ENCODE measurements around the gene ARAP3.
A peak's percentile ranks its signal among the peaks of the same experiment; 100 is the strongest.

Gene ARAP3

DNA sequence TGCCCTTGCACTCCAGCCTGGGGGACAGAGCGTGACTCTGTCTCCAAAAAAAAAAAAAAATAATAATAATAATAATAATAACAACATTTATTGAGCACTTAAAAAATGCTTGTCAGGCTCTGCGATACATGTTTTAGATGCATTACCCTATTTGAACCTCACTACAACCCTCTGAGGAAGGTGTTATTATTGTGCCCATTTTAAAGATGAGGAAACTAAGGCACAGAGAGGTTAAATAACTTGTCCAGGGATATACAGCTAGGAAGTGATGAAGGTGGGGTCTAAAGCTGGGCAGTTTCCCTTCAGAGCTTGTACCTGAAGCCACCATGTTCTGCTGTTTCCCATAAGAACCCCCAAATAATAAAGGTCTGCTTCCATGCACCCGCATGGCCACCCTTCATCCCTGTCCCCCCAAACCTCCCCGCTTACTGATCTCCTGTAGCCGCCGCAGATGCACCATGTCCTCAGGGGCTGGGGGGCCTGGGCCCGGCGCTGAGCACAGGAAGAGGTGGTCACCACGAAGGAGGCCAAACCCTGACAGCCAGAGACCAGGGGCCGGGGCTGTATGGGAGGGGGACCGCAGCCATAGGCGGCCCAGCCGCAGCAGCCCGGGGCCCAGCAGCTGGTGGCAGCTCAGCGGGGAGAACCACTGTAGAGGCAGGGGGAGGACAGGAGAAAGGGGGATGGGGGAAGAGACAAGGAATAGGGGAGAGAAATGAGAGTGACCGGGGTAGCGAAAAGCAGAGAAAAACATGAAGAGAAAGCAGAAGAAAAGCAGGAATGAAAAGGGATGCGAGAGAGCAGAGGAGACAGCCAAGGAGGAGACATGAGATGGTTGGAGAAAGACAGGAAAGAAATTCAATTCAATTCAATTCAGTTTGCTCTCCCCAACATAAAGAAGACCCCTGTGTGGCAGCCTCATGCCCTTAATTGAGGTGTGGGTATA is 15.8 kb downstream of the ARAP3 start:
- no peak for DNase-seq

DNA sequence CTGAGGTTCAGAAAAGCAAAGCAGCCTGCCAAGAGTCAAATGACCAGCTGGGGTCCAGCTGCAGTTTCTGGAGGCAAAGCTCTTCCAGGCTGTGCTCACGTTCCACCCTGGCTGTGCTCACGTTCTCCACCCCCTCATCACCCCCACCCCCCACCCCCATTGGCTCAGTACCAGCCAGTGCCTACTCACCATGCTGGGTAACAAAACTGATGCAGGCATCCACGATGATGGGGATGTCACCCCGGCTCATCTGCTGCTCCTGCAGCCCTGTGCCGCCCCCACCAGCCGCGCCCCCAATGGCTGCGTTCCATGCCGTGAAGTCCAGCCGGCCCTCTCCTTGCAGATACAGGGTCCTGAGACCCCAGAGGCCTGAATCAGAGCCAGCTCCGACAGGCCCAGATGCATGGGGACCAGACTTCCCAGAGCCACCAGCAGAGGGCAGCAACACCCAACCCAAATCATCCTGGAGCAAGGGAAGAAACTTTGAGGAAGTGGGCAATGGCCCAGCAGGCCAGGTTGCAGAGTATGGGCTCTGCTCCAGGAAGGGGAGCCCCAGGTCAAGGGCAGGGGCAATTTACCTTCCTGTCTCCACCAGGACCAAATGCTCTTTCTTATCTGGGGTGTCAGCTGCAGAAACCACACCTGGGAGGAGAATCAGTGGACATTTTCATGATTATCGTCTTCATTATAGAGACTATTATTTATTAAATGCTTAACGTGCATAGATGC is 17.1 kb downstream of the ARAP3 start:
- DNase-seq = peak; percentile 63

DNA sequence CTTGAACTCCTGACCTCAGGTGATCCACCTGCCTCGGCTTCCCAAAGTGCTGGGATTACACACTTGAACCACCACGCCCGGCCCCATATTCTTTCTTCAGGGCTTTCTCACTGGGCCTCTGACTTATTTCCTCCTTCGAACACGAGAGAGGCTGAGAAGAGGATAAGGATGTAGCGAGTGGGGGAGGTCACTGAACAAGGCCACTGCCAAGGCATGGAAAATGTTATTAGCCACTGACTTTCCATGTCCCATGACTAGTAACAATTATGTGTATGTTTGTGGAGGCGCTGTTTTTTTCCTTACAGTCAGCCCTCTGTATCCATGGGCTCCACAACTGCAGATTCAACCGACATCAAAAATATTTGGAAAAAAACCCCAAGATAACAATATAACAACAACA is 18.5 kb downstream of the ARAP3 start:
- DNase-seq = no peak

DNA sequence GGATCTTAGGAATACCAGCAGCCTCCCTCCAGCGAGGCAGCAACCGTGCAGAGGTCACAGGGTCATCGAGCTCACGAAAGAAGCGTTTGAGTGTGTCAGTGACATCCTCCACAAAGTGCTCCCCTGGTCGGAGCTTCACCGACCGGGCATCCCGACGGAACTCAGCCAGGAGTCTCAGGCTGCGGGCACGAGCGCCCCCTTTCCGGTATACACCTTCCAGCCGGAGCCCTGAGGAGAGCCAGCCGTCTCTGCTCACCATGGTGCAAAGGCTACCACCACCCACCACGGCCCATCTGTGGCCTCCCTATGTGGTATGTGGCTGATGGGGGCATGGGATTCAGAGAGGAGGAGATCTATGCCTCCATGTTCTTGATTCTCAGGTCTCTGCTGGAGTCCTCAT is 20.0 kb downstream of the ARAP3 start:
- DNase-seq = no peak

DNA sequence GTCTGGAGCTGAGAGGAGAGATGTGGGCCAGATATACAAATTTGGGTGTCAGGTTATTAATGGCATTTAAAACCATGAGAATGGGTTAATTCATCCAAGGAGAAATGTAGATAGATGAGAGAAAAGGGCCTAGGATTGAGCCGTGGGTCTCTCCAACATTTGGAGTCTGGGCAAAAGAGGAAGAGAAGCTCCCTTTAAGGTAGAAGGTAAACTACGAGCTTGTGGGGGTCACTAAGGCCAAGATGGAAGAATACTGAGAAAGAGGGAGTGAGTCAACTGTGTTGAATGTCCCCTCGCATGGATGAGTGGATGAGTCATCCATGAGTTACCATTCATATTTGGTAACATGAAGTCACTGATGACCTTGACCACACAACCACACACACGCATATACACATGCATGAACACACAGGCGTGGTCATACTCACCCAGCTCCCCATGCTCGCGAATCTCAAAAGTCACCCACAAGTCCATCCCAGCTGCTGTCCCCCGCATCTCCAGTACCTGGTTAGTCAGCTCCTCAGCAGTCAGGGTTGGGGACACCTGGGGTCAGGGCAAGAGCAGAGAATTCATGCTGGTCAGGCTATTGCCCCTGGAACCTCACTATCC is 24.0 kb downstream of the ARAP3 start:
- no peak for DNase-seq

DNA sequence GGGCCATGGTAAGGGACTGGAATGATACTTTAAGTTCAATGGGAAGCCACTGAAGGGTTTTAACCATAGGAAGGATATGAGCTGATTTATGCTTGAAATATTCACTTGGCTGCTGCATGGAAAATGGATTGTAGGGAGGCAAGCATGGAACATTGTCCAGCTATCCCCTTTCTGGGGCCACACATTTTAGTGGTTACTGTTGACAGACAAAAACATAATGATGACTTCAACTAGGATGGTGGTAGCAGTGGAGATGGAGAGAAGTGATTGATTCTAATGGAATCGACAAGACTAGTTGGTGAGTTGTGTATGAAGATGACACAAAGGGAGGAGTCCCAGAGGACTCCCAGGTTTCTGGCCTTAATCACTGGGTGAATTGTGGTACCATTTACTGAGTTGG is 24.6 kb downstream of the ARAP3 start:
- no peak for DNase-seq

DNA sequence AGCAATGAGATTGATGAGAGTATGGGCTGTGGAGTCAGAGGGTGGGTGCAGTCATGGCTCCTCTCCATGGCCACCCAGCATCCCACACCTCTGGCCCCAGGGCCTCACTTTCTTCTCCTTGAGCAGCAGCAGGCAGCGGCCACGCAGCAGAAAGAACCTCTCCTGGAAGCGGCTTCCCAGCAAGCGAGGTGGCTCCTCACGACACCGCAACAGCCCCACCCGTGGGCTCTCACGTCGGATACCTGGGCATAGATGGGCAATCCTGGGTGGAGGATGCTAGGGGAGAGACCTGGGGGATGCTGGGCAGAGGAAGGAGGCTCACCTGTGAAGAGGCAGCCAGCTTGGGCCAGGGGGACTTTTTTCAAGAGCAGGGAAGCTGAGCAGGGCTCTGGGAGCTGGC is 25.6 kb downstream of the ARAP3 start:
- DNase-seq = no peak

DNA sequence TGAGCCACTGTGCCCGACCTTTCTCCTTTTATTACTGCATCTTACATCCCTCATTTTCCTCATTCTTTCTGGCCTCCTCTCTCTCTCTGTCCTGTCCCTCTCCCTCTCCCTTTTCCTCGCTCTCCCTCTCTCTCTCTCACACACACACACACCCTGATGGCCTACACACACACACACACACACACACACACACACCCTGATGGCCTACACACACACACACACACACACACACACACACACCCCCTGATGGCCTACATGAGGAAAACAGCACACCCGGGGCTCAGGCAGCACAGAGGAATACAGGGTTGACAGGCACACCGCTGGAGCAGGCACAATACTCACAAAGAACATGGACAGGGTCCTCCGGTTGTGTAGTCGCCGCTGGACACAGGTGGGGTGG is 27.0 kb downstream of the ARAP3 start:
- DNase-seq = no peak

DNA sequence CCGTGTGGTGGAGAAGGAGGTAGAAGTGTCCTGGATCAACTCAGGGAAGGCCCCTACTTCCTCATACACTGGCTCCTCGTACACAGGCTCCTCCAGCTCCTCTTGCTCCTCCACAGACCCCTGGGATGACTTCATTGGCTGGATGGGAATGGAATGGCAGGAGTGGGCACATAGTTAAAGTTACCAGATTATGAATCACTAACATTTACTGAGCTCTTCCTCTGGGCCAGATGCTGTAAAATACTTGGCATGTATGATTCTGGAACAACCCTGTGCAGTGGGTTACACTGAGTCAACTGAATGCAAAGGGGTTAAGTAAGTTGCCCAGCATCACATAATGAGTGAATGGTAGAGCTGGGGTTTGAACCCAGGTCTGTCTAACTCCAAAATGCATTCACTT is 27.7 kb downstream of the ARAP3 start:
- DNase-seq = no peak

DNA sequence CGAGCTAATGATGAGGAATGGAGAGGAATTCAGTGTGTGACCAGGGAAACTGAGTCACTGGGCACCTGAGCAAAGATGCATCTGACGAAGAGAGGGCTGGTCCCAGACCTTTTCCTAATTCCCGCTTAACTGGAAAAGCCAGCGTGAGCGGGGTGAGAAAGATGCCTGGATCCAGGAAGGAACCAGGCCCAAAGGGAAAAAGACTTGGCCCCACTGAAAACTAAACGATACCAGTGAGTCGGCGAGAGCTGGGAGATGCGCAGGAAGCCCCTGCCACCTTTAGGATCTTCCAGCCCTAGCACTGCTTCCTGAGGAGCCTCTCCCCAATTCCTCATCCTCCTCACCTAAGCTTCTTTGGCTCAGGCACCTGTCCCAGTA is 30.3 kb downstream of the ARAP3 start:
- DNase-seq = no peak

DNA sequence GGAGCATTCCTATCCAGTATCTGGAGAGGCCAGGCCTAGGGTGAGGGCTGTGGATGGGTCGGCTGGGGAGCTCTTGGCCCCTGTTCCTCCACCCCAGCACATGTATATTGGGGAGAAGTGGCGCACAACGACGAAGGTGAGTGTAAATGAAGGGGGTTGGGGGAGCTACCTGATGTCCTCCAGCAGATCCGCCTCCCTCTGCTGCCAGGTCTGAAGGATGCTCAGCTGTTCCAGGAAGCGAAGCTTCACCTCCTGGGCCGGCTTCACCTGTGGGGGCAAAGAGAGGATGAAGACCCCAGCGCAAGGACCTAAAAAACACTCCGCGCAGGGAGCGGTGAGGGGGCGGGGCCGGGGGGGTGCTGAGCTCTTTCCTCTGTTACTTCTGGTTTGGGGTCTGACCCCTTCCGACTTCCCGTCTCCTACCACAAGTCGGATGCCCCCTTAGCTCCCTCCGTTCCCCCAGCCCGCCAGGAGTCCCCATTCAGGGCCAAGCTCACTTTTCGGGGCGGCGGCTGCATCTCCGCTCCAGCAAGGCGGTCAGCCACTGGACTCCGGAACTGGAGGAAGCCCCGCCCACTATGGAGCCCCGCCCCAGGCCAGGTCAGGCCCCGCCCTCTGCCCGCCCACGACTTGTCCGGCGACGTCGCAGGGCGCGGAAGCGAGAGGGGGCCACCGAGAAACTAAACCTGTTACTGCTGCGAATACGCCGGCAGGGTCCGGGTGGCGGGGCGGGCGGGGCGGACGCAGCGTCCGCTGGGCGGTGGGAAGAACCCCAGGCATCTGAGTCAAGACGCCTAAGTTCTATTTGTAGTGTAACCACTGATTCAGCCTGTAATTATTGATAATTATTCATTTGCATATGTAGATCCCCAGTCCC is 30.9 kb downstream of the ARAP3 start, which contains the start of gene FCHSD1:
FCHSD1 (minus strand) TSS at position 568 of the 877 bp plus-strand sequence; CDS start at position 518, 50 bp downstream.
- peak; percentile 68 for DNase-seq

DNA sequence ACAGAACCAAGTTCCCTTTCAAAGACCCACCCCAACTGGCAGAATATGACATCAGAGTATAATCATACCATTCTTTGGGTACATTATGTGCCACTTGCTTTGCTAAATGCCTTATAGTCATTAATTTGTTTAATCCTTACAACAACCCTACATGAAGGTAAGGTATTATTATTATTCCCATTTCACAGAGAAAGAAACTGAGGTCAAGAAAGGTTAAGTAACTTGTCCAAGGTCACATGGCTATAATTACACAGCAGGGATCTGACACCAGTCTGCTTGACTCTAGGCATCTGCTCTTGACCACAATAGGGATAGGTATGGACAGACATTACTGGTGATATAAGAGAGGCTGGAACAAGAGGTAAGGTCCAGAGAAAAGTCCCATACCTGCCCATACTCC is 32.1 kb downstream of the ARAP3 start:
- no peak for DNase-seq

DNA sequence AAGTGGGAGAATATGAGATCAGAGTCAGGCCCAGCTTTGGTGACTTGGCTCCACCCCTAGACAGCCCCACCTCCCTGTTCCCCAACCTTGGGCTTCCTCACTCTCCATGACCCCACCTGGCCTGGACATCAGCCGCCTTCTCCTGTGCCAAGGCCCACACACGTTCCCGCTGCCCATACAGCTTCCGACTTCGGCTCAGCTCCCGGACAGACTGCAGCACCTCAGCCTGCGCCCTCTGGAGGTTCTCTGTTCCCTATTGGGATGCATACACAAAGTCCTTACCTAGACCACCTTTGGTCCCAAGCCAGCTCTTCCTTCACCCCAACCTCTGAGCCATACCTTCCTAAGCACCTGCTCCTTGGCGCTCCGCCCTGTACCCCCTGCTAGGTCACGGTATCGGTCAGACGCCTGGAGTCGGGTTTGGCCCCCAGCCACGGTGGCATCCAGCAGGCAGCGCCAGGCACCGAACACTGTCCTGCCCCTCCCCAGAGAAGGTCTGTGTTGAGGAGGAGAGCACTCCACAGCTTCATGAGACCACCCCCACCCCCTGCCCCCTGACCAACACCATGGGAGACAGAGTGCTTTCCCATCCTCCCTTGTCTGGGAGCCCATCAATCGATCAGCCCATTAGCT is 32.9 kb downstream of the ARAP3 start:
- DNase-seq = no peak

DNA sequence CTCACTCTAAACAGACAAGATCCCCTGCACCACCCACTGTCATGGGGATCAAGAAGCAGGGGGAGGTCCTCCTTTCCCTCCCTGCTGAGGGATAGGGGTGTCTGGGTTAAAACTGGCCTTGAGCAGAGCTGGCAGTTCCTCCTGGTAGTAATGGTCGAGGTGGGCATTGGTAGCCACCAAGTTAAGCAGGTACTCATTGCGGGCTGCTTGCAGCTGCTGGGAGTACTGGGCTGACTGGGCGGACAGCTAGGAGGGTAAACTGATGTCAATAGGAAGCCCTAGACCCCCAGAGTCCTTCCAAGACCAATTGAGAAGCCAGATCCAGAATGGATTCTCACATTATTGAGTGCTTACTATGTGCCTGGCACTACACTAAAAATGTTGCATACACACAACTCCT is 34.2 kb downstream of the ARAP3 start:
- DNase-seq = no peak

DNA sequence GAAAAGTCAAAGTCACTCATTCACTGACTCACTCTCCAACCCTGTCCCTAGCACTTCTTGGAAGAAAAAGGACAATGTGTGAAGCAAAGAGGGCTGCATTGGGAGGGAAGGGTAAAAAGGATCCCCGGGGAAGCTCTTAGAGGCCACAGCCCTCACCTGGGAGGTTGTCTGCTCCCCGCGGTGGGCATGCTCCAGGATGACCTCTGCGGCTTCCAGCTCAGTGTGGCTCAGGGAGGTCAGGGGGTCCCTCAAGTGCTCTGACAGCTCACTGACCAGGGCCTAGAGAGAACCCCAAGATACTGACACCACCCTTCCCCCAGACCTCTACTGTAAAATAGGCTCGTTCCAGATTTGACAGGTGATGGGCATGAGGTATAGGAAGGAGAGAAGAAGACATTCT is 34.8 kb downstream of the ARAP3 start:
- DNase-seq = no peak

DNA sequence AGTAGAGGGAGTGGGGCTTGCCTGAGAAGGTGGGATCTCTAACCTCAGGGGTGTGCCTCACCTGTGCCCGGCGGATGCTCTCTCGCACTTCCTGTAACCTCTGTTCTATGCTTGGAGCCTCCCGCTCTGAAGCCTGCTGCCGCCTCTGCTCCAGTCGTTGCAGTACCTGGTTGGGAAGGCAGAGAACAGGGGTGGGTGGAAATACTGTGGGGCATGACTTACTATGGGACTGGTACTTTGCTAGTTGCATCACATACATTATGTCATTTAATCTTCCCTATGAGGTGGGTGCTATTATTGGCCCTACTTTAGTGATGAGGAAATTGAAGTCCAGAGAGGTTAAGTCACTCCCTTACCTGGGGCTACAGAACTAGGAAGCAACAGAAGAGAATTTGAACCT is 36.0 kb downstream of the ARAP3 start:
- no peak for DNase-seq

DNA sequence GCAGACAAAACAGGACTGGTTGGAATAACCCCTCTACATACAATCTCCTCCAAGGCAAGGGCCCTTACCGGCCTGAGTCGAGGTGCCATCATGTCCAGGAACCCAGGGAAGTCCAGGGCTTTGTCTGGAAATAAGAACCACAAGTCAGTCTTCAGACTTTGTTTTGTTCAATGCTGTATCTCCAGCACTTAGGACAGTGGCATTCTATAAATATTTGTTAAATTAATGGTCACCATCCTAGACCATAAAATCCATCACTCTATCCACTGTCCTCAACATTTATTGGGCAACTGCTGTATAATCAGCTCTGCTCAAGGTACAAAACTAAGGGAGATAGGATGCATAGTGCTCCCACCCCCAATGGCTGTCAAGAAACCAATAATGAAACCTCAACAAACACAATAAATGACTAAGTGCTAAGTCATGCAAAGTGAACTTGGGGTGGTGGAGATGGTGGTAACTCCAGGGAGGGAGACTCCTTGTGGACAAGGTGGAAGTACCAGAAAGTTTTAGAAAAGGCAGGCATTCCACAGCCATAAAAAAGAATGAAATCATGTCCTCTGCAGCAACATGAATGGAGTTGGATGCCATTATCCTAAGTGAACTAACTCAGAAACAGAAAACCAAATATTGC is 40.3 kb downstream of the ARAP3 start:
- DNase-seq = no peak

DNA sequence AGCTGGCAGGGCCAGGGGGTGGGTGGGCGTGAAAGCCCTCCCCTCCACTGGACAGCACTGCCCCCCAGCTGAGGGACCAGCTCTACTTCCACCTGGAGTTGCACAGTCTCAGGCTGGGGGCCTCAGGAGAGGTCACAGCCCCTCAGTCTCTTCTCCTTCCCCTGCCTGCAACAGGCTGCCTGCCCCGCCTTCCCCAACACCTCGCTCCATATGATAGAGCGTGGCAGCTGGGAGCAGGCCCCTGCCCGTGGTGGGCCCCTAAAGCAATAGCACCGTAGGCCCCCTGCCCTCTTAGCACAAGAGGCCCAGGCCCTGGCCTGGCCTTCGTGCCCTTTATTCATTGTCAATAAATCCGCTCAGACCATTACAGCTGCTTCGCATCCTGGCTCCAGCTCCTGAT is 41.3 kb downstream of the ARAP3 start:
- no peak for DNase-seq

DNA sequence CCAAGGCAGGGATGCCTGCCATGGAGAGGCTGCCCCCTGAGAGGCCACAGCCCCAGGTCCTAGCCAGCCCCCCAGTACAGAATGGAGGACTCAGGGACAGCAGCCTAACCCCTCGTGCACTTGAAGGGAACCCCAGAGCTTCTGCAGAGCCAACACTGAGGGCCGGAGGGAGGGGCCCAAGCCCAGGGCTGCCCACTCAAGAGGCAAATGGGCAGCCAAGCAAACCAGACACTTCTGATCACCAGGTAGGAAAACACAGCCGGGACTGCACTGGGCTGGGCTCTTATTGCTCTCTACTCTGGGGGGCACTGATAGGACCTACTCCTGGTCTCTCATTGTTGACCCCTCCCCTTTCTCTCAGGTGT is 42.0 kb downstream of the ARAP3 start:
- no peak for DNase-seq

DNA sequence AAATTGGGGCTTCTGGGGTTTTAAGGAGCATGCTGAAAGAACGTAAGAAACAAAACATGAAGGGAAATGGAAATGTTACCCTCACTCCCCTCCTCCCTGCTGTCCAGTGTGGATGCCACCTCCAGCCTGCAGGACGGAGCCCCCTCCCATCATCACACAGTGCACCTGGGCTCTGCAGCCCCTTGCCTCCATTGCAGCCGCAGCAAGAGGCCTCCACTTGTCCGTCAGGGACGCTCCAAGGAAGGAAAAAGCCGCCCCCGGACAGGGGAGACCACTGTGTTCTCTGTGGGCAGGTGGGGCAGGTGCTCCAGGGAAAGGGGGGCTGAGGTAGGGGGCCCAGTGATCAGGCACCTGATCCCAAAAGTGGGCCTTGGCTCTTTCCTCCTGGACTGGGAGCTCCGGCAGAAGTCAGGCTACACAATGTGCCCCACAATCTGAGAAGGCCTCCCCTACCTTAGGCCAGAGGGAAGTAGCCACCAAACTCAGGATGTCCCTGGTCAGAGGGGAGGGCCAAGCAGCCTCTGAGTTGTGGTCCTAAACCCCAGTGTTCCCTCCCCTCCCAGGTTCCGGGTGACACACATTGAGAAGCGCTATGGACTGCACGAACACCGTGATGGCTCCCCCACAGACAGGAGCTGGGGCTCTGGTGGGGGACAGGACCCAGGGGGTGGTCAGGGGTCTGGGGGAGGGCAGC is 42.5 kb downstream of the ARAP3 start:
- no peak for DNase-seq

DNA sequence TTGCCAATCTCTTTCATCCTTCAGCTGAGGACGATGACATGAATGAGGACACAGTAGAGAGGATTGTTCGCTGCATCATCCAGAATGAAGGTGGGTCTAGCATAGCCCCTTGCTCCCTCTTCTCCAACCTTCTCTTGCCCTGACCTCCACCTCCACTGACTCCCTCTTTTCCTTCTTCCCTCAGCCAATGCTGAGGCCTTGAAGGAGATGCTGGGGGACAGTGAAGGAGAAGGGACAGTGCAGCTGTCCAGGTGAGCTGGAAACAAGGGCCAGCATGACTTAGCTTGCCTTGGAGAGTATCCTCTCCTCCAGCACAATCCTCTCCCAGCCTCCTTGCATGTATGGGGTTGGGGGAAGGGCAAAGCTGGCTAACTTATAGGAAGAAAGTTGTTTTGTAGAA is 43.3 kb downstream of the ARAP3 start:
- no peak for DNase-seq
